IMR-90 (cell line): Measurements from ENCODE around the gene CHAC1. TPM values are rescaled to one million over a fixed set of nuclear protein-coding genes. Genes with fewer than 3 reads are reported as not detected.
A peak's percentile ranks its signal among the peaks of the same experiment; 100 is the strongest.

ENCODE experiments used
- ATAC-seq: fragments of 200-7000 bp; cut with Tn5 transposase; 2 replicates; pipeline ENCODE4 v1.9.1; 2020; ENCODE audit warnings: low read depth, mild to moderate bottlenecking, moderate library complexity
- BruUV-seq: library from RNA; stranded (reverse); fragments of 400-500 nt; replicated peaks from 2 replicates; lab custom pipeline; 2021; lab: Mats Ljungman, UMichigan
- CTCF ChIA-PET: fragments of 300-600 bp; formaldehyde crosslinking; extraction: SDS; loops from one replicate; lab custom pipeline; 2021; ENCODE audit warnings: antibody characterized with exemption; lab: Yijun Ruan, JAX
- POLR2A ChIA-PET: fragments of 300-600 bp; sonication (Branson Sonifier 250); formaldehyde crosslinking; loops from one replicate; lab custom pipeline; 2022; ENCODE audit warnings: antibody characterized with exemption; ENCODE audit not compliant: unreplicated experiment; lab: Charles Lee
- DNase-seq: peaks from one replicate; pipeline ENCODE4 v3.0.0; 2013
- H2AFZ ChIP-seq: replicated peaks from 2 replicates; pipeline ENCODE3; 2013; ENCODE audit warnings: low read length, mild to moderate bottlenecking; ENCODE audit not compliant: poor library complexity
- H2AK5ac ChIP-seq: 2 replicates; pipeline ENCODE4 v1.6.1; 2013; ENCODE audit warnings: low read depth, low read length, inconsistent platforms
- H2AK9ac ChIP-seq: replicated peaks from 2 replicates; pipeline ENCODE3; 2013; ENCODE audit warnings: mild to moderate bottlenecking, low read depth, low read length, moderate library complexity; ENCODE audit not compliant: poor library complexity
- H2BK120ac ChIP-seq: 2 replicates; pipeline ENCODE4 v1.6.1; 2013; ENCODE audit warnings: low read depth, low read length, inconsistent platforms
- H2BK15ac ChIP-seq: 3 replicates; pipeline ENCODE4 v1.6.1; 2013; ENCODE audit warnings: low read depth, low read length, inconsistent platforms
- H2BK20ac ChIP-seq: 2 replicates; pipeline ENCODE4 v1.6.1; 2013; ENCODE audit warnings: low read depth, mild to moderate bottlenecking, inconsistent platforms, low read length, moderate library complexity
- H2BK5ac ChIP-seq: 2 replicates; pipeline ENCODE4 v1.6.1; 2013; ENCODE audit warnings: mild to moderate bottlenecking, low read depth, low read length, inconsistent platforms; ENCODE audit not compliant: poor library complexity, severe bottlenecking
- H3K14ac ChIP-seq: replicated peaks from 2 replicates; pipeline ENCODE4 v1.6.1; 2013; ENCODE audit warnings: low read depth, low read length, inconsistent platforms
- H3K18ac ChIP-seq: 2 replicates; pipeline ENCODE4 v1.6.1; 2013; ENCODE audit warnings: low read depth, low read length, control low read depth
- H3K23ac ChIP-seq: 2 replicates; pipeline ENCODE4 v1.6.1; 2013; ENCODE audit warnings: low read depth, low read length, inconsistent platforms
- H3K27ac ChIP-seq: 2 replicates; pipeline ENCODE4 v1.5.1; 2013; ENCODE audit warnings: mild to moderate bottlenecking, control low read depth, low read length; ENCODE audit not compliant: insufficient read depth
- H3K27me3 ChIP-seq: 2 replicates; pipeline ENCODE4 v1.6.1; 2013; ENCODE audit warnings: low read length; ENCODE audit not compliant: control insufficient read depth, insufficient read depth
- H3K36me3 ChIP-seq: 2 replicates; pipeline ENCODE4 v1.6.1; 2013; ENCODE audit warnings: low read length, mixed read lengths; ENCODE audit not compliant: control insufficient read depth, insufficient read depth
- H3K4ac ChIP-seq: 2 replicates; pipeline ENCODE4 v1.6.1; 2013; ENCODE audit warnings: low read depth, low read length, inconsistent platforms
- H3K4me1 ChIP-seq: 2 replicates; pipeline ENCODE4 v1.6.1; 2013; ENCODE audit warnings: low read length, mixed read lengths; ENCODE audit not compliant: control insufficient read depth, insufficient read depth
- H3K4me2 ChIP-seq: 2 replicates; pipeline ENCODE4 v1.6.1; 2013; ENCODE audit warnings: low read depth, mild to moderate bottlenecking, control low read depth, low read length, moderate library complexity
- H3K4me3 ChIP-seq: 2 replicates; pipeline ENCODE4 v1.5.1; 2013; ENCODE audit warnings: low read depth, mild to moderate bottlenecking, control low read depth, low read length, moderate library complexity; ENCODE audit not compliant: insufficient read depth
- H3K56ac ChIP-seq: 2 replicates; pipeline ENCODE4 v1.6.1; 2013; ENCODE audit warnings: low read length, inconsistent platforms; ENCODE audit not compliant: insufficient read depth; ENCODE audit errors: extremely low read depth
- H3K79me1 ChIP-seq, 2 experiments: 2 replicates each; pipeline ENCODE4 v1.6.1; 2013; ENCODE audit warnings: low read length in 2 of 2, inconsistent platforms in 1 of 2, low read depth in 1 of 2
- H3K9ac ChIP-seq: 2 replicates; pipeline ENCODE4 v1.6.1; 2013; ENCODE audit warnings: low read depth, low read length, control low read depth
- H3K9me1 ChIP-seq: 2 replicates; pipeline ENCODE4 v1.6.1; 2013; ENCODE audit warnings: low read length, inconsistent platforms; ENCODE audit not compliant: insufficient read depth
- H3K9me3 ChIP-seq: 2 replicates; pipeline ENCODE4 v1.6.1; 2013; ENCODE audit warnings: low read length; ENCODE audit not compliant: control insufficient read depth, insufficient read depth
- H4K20me1 ChIP-seq: 2 replicates; pipeline ENCODE4 v1.6.1; 2013; ENCODE audit warnings: low read length, inconsistent platforms; ENCODE audit not compliant: insufficient read depth
- H4K5ac ChIP-seq: 2 replicates; pipeline ENCODE4 v1.6.1; 2013; ENCODE audit warnings: mild to moderate bottlenecking, low read depth, low read length, control low read depth
- H4K8ac ChIP-seq, 2 experiments: 2 replicates each; pipeline ENCODE4 v1.6.1; 2013; ENCODE audit warnings: low read depth in 2 of 2, low read length in 2 of 2, control low read depth in 1 of 2, inconsistent platforms in 1 of 2
- H4K91ac ChIP-seq: 2 replicates; pipeline ENCODE4 v1.6.1; 2013; ENCODE audit warnings: low read depth, low read length, inconsistent platforms; ENCODE audit not compliant: insufficient read depth
- BHLHE40 ChIP-seq: fragments of 150-350 bp; IDR thresholded peaks from 2 replicates; pipeline ENCODE4 v1.6.1; 2016; ENCODE audit warnings: mild to moderate bottlenecking, low read depth, low read length
- CEBPB ChIP-seq: IDR thresholded peaks from 2 replicates; pipeline ENCODE4 v1.6.1; 2012; ENCODE audit warnings: low read depth, low read length, improper control_type of control experiment
- CHD1 ChIP-seq: IDR thresholded peaks from 2 replicates; pipeline ENCODE4 v1.6.1; 2012; ENCODE audit warnings: low read depth, low read length, improper control_type of control experiment
- FOS ChIP-seq: fragments of 150-350 bp; IDR thresholded peaks from 2 replicates; pipeline ENCODE4 v1.6.1; 2016; ENCODE audit warnings: low read depth, low read length
- MAFK ChIP-seq: IDR thresholded peaks from 2 replicates; pipeline ENCODE4 v1.6.1; 2012; ENCODE audit warnings: low read depth, low read length, improper control_type of control experiment
- MAZ ChIP-seq: IDR thresholded peaks from 2 replicates; pipeline ENCODE4 v1.6.1; 2012; ENCODE audit warnings: low read depth, mild to moderate bottlenecking, low read length, improper control_type of control experiment, moderate library complexity, borderline replicate concordance
- MXI1 ChIP-seq: IDR thresholded peaks from 2 replicates; pipeline ENCODE4 v1.6.1; 2012; ENCODE audit warnings: low read depth, mild to moderate bottlenecking, low read length, moderate library complexity, borderline replicate concordance
- NFE2L2 ChIP-seq: fragments of 150-350 bp; IDR thresholded peaks from 2 replicates; pipeline ENCODE4 v1.6.1; 2016; ENCODE audit warnings: low read depth, mild to moderate bottlenecking, low read length
- POLR2A ChIP-seq: IDR thresholded peaks from 2 replicates; pipeline ENCODE4 v1.6.1; 2012; ENCODE audit warnings: mild to moderate bottlenecking, low read depth, low read length
- RAD21 ChIP-seq: IDR thresholded peaks from 2 replicates; pipeline ENCODE4 v1.6.1; 2012; ENCODE audit warnings: low read length, improper control_type of control experiment
- RCOR1 ChIP-seq: IDR thresholded peaks from 2 replicates; pipeline ENCODE4 v1.6.1; 2012; ENCODE audit warnings: mild to moderate bottlenecking, low read length, improper control_type of control experiment; ENCODE audit not compliant: insufficient replicate concordance
- RFX5 ChIP-seq: IDR thresholded peaks from 2 replicates; pipeline ENCODE4 v1.8.0; 2012; ENCODE audit warnings: low read depth, mild to moderate bottlenecking, low read length, moderate library complexity
- SMC3 ChIP-seq: fragments of 150-350 bp; IDR thresholded peaks from 2 replicates; pipeline ENCODE4 v1.6.1; 2016; ENCODE audit warnings: low read depth, mild to moderate bottlenecking, antibody characterized with exemption, low read length, moderate library complexity
- WGBS, 2 experiments: methylation state at CpG; one replicate each; pipeline versions ENCODE4 v1.1.5 to v1.1.7; 2013; ENCODE audit warnings: missing lambda C conversion rate in 2 of 2; ENCODE audit not compliant: insufficient read length in 1 of 2; ENCODE audit errors: extremely low coverage in 2 of 2; 5-methylcytosine and 5-hydroxymethylcytosine counted together
- dilution Hi-C: fragments of 300-500 bp; cut with HindIII; formaldehyde crosslinking; loops from one replicate; pipeline ENCODE4 v1.14.3; 2018; ENCODE audit warnings: low sequenced_read_pairs; ENCODE audit not compliant: unreplicated experiment
- in situ Hi-C: fragments of 300-500 bp; cut with MboI; formaldehyde crosslinking; loops from 3 replicates; pipeline ENCODE4 v1.14.3; 2019; ENCODE audit warnings: low sequenced_read_pairs, inconsistent platforms, mixed read lengths
- intact Hi-C: fragments of 100-400 bp; cut with micrococcal nuclease; formaldehyde crosslinking; loops from 2 replicates; pipeline ENCODE4 v1.10.0; 2022
- polyA plus RNA-seq, 3 experiments: library from polyadenylated mRNA; depleted of rRNA; stranded (reverse); fragments of >200 nt; gene quantifications; 2 replicates each; pipeline ENCODE4 v1.2.3, GENCODE V29; 2012; ENCODE audit warnings: low replicate concordance in 1 of 3
- total RNA-seq: library from RNA; depleted of rRNA; stranded (reverse); fragments of >200 nt; gene quantifications from 2 replicates; pipeline ENCODE4 v1.2.3, GENCODE V29; 2012
- TF ChIP-seq, protein P1 (sequence below): conservative IDR thresholded peaks from 2 replicates; pipeline ENCODE4 v1.5.1; 2012; ENCODE audit warnings: mild to moderate bottlenecking, low read depth, low read length, improper control_type of control experiment
- TF ChIP-seq, protein P2 (sequence below): fragments of 150-350 bp; IDR thresholded peaks from 2 replicates; pipeline ENCODE4 v1.6.1; 2016; ENCODE audit warnings: low read depth, mild to moderate bottlenecking, low read length, moderate library complexity, borderline replicate concordance
- TF ChIP-seq, protein P3 (sequence below): fragments of 150-350 bp; IDR thresholded peaks from 2 replicates; pipeline ENCODE4 v1.6.1; 2017; ENCODE audit warnings: mild to moderate bottlenecking, antibody characterized with exemption, low read length, low read depth

Gene CHAC1
- total and polyA plus RNA-seq, 2 of the 4 experiments (the other 2 are of a cell fraction) = 51.3 to 77.8 TPM

DNA sequence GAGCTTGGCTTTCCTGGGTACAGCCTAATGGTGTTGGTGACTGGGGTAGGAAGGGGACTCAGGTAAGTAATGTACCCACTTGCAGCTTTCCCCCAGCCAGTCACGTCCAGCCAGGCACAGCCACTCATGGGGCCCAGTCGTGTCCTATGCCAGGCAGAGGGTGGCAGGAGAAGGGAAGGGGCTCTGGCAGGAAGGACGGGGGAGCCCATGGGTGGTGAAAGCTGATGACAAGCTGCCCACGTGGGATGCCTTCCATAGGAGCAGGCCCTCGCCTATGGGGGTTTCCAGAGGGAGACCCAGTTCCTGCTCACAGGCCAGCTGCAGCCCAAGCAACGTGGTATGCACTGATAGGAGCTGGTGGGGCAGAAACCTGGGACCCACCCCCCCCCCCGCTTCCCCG lies 10.7 kb downstream of the CHAC1 start:
- in situ Hi-C loops (no loop called here), intact Hi-C loops (no loop called here), dilution Hi-C loops (no loop called here)
- TF ChIP-seq NFE2L2 (no peak), RAD21 (no peak), CEBPB (no peak), POLR2A (no peak), FOS (no peak), MAZ (no peak), RCOR1 (no peak), RFX5 (no peak), MAFK (no peak), SMC3 (no peak), MXI1 (no peak), BHLHE40 (no peak), CHD1 (no peak)
- TF ChIP-seq, protein P1, sequence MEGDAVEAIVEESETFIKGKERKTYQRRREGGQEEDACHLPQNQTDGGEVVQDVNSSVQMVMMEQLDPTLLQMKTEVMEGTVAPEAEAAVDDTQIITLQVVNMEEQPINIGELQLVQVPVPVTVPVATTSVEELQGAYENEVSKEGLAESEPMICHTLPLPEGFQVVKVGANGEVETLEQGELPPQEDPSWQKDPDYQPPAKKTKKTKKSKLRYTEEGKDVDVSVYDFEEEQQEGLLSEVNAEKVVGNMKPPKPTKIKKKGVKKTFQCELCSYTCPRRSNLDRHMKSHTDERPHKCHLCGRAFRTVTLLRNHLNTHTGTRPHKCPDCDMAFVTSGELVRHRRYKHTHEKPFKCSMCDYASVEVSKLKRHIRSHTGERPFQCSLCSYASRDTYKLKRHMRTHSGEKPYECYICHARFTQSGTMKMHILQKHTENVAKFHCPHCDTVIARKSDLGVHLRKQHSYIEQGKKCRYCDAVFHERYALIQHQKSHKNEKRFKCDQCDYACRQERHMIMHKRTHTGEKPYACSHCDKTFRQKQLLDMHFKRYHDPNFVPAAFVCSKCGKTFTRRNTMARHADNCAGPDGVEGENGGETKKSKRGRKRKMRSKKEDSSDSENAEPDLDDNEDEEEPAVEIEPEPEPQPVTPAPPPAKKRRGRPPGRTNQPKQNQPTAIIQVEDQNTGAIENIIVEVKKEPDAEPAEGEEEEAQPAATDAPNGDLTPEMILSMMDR = no peak
- TF ChIP-seq, protein P2, sequence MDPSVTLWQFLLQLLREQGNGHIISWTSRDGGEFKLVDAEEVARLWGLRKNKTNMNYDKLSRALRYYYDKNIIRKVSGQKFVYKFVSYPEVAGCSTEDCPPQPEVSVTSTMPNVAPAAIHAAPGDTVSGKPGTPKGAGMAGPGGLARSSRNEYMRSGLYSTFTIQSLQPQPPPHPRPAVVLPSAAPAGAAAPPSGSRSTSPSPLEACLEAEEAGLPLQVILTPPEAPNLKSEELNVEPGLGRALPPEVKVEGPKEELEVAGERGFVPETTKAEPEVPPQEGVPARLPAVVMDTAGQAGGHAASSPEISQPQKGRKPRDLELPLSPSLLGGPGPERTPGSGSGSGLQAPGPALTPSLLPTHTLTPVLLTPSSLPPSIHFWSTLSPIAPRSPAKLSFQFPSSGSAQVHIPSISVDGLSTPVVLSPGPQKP = no peak
- TF ChIP-seq, protein P3, sequence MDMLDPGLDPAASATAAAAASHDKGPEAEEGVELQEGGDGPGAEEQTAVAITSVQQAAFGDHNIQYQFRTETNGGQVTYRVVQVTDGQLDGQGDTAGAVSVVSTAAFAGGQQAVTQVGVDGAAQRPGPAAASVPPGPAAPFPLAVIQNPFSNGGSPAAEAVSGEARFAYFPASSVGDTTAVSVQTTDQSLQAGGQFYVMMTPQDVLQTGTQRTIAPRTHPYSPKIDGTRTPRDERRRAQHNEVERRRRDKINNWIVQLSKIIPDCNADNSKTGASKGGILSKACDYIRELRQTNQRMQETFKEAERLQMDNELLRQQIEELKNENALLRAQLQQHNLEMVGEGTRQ = no peak
- no peak overlapping the region for H3K23ac ChIP-seq
- no peak overlapping the region for H2AFZ ChIP-seq
- no peak overlapping the region for H3K18ac ChIP-seq
- ATAC-seq = no peak
- H3K79me1 ChIP-seq = no peaks in the 10 kb centered on the region
- H3K27me3 ChIP-seq = no peaks in the 10 kb centered on the region
- peak overlapping the region; percentile 33 for H2AK9ac ChIP-seq
- H3K9ac ChIP-seq = no peak overlapping the region
- H3K4me1 ChIP-seq = peaks cover 10% of the 10 kb centered on the region
- 80% methylated on average over 2 of the region's 8 CpGs; no CpG with 5 or more reads in 1 of the 2 experiments for WGBS, 2 experiments
- H2BK120ac ChIP-seq = no peak overlapping the region
- no peak overlapping the region for H3K56ac ChIP-seq
- H4K20me1 ChIP-seq = no peaks in the 10 kb centered on the region
- H3K36me3 ChIP-seq = no peaks in the 10 kb centered on the region
- DNase-seq = no peak
- no peak overlapping the region for H3K4ac ChIP-seq
- H3K14ac ChIP-seq = no peak overlapping the region
- no peak overlapping the region for H4K8ac ChIP-seq
- H3K27ac ChIP-seq = no peak overlapping the region
- no peak overlapping the region for H2BK20ac ChIP-seq
- POLR2A ChIA-PET = interaction anchor here (0.6 kb wide), 1 partner anchor 8 kb away, joined by 4 read pairs; no protein-coding TSS in a partner anchor
- H2BK5ac ChIP-seq = no peak overlapping the region
- H4K91ac ChIP-seq = no peak overlapping the region
- peaks cover 4% of the 10 kb centered on the region for H3K9me1 ChIP-seq
- H4K5ac ChIP-seq = no peak overlapping the region
- H2AK5ac ChIP-seq = peak overlapping the region; percentile 13; the same call in 1 of the 2 replicates
- CTCF ChIA-PET = interaction anchor here (1.3 kb wide), 1 partner anchor 13 kb away, joined by 4 read pairs; no protein-coding TSS in a partner anchor
- no peak overlapping the region for H3K4me3 ChIP-seq
- BruUV-seq = no TSS peak
- H3K4me2 ChIP-seq = no peak overlapping the region
- H2BK15ac ChIP-seq = no peak overlapping the region
- no peaks in the 10 kb centered on the region for H3K9me3 ChIP-seq
